WTC11 (cell line): ENCODE data around the gene C11orf54. TPM values are rescaled to one million over a fixed set of nuclear protein-coding genes. Genes with fewer than 3 reads are reported as not detected.
A peak's percentile ranks its signal among the peaks of the same experiment; 100 is the strongest.

Experiments
- ATAC-seq: fragments of 200-7000 bp; cut with Tn5 transposase; 2 replicates; pipeline ENCODE4 v1.10.0; 2021; ENCODE audit warnings: mild to moderate bottlenecking, moderate library complexity
- CTCF ChIA-PET: fragments of 300-600 bp; sonication (Branson Sonifier 250); formaldehyde crosslinking; loops from one replicate; lab custom pipeline; 2021; ENCODE audit warnings: antibody characterized with exemption; lab: Charles Lee
- POLR2A ChIA-PET: fragments of 350-600 bp; sonication (Branson Sonifier 250); formaldehyde crosslinking; loops from one replicate; lab custom pipeline; 2021; ENCODE audit warnings: antibody characterized with exemption; lab: Charles Lee
- DNase-seq: peaks from one replicate; pipeline ENCODE4 v3.0.0; 2021; ENCODE audit warnings: low spot score
- H3K27ac Mint-ChIP-seq: 2 replicates; pipeline ENCODE4 v1.8.0; 2021; ENCODE audit warnings: mixed read lengths
- H3K27me3 Mint-ChIP-seq: 2 replicates; pipeline ENCODE4 v1.8.0; 2021; ENCODE audit warnings: low read depth, mild to moderate bottlenecking, moderate library complexity, mixed read lengths
- H3K36me3 Mint-ChIP-seq: 2 replicates; pipeline ENCODE4 v1.8.0; 2021; ENCODE audit warnings: mixed read lengths
- H3K4me1 Mint-ChIP-seq: 2 replicates; pipeline ENCODE4 v1.8.0; 2022; ENCODE audit warnings: mixed read lengths
- H3K4me3 Mint-ChIP-seq: 2 replicates; pipeline ENCODE4 v1.8.0; 2021; ENCODE audit warnings: mild to moderate bottlenecking, moderate library complexity, mixed read lengths
- H3K9me3 Mint-ChIP-seq: 2 replicates; pipeline ENCODE4 v1.8.0; 2021; ENCODE audit warnings: mixed read lengths
- AR ChIP-seq: fragments of 250-450 bp; sonication (Bioruptor Pico); IDR thresholded peaks from 2 replicates; pipeline ENCODE4 v1.9.0; 2021; ENCODE audit warnings: mild to moderate bottlenecking
- ELF4 ChIP-seq: sonication (generic); formaldehyde crosslinking; IDR thresholded peaks from 2 replicates; pipeline ENCODE4 v1.8.1; 2022; ENCODE audit warnings: low read depth, mild to moderate bottlenecking, moderate library complexity, missing genetic modification reagents
- FOXP1 ChIP-seq: sonication (generic); formaldehyde crosslinking; IDR thresholded peaks from 2 replicates; pipeline ENCODE4 v1.8.0; 2022; ENCODE audit warnings: missing genetic modification reagents, mild to moderate bottlenecking, moderate library complexity, borderline replicate concordance
- GRHL2 ChIP-seq: fragments of 250-450 bp; sonication (Bioruptor Pico); IDR thresholded peaks from 2 replicates; pipeline ENCODE4 v1.8.0; 2022; ENCODE audit warnings: mild to moderate bottlenecking, moderate library complexity; ENCODE audit not compliant: insufficient replicate concordance, severe bottlenecking
- HMGA2 ChIP-seq: fragments of 250-450 bp; sonication (Bioruptor Pico); IDR thresholded peaks from 2 replicates; pipeline ENCODE4 v1.4.0; 2021; ENCODE audit warnings: mild to moderate bottlenecking, moderate library complexity
- MLX ChIP-seq: sonication (generic); formaldehyde crosslinking; IDR thresholded peaks from 2 replicates; pipeline ENCODE4 v1.8.1; 2023; ENCODE audit warnings: mild to moderate bottlenecking, missing genetic modification reagents, moderate library complexity
- NFATC4 ChIP-seq: fragments of 250-450 bp; sonication (Bioruptor Pico); IDR thresholded peaks from 2 replicates; pipeline ENCODE4 v1.9.0; 2021; ENCODE audit warnings: mild to moderate bottlenecking
- NR2C2 ChIP-seq: sonication (generic); formaldehyde crosslinking; IDR thresholded peaks from 2 replicates; pipeline ENCODE4 v1.8.0; 2022; ENCODE audit warnings: mild to moderate bottlenecking, missing genetic modification reagents
- PREB ChIP-seq: sonication (generic); formaldehyde crosslinking; IDR thresholded peaks from 2 replicates; pipeline ENCODE4 v1.8.1; 2022; ENCODE audit warnings: mild to moderate bottlenecking, missing genetic modification reagents, moderate library complexity, borderline replicate concordance
- PRRX2 ChIP-seq: fragments of 250-450 bp; sonication (Bioruptor Pico); IDR thresholded peaks from 2 replicates; pipeline ENCODE4 v1.8.0; 2021; ENCODE audit warnings: mild to moderate bottlenecking
- RORB ChIP-seq: fragments of 250-450 bp; sonication (Bioruptor Pico); IDR thresholded peaks from 2 replicates; pipeline ENCODE4 v1.9.0; 2021; ENCODE audit warnings: mild to moderate bottlenecking
- ZNF219 ChIP-seq: sonication (generic); formaldehyde crosslinking; IDR thresholded peaks from 2 replicates; pipeline ENCODE4 v1.8.0; 2023; ENCODE audit warnings: missing genetic modification reagents, mild to moderate bottlenecking, borderline replicate concordance
- ZNF317 ChIP-seq: sonication (generic); formaldehyde crosslinking; IDR thresholded peaks from 2 replicates; pipeline ENCODE4 v1.8.1; 2023; ENCODE audit warnings: low read depth, mild to moderate bottlenecking, moderate library complexity, missing genetic modification reagents, borderline replicate concordance
- ZNF416 ChIP-seq: fragments of 250-450 bp; sonication (Bioruptor Pico); IDR thresholded peaks from 2 replicates; pipeline ENCODE4 v1.9.0; 2021; ENCODE audit warnings: mild to moderate bottlenecking, inconsistent platforms
- ZNF532 ChIP-seq: fragments of 250-450 bp; sonication (Bioruptor Pico); IDR thresholded peaks from 2 replicates; pipeline ENCODE4 v1.9.0; 2021; ENCODE audit warnings: mild to moderate bottlenecking, borderline replicate concordance
- ZNF671 ChIP-seq: fragments of 250-450 bp; sonication (Bioruptor Pico); IDR thresholded peaks from 2 replicates; pipeline ENCODE4 v1.8.0; 2021; ENCODE audit warnings: mild to moderate bottlenecking
- total RNA-seq: library from RNA; stranded (reverse); gene quantifications from 3 replicates; pipeline ENCODE4 v1.2.3, GENCODE V29; 2021
- TF ChIP-seq, protein P1 (sequence below): sonication (generic); formaldehyde crosslinking; IDR thresholded peaks from 2 replicates; pipeline ENCODE4 v1.8.0; 2022; ENCODE audit warnings: missing genetic modification reagents
- TF ChIP-seq, protein P2 (sequence below): sonication (generic); formaldehyde crosslinking; IDR thresholded peaks from 2 replicates; pipeline ENCODE4 v1.8.1; 2022; ENCODE audit warnings: missing genetic modification reagents, borderline replicate concordance
- TF ChIP-seq, protein P3 (sequence below): sonication (generic); formaldehyde crosslinking; IDR thresholded peaks from 2 replicates; pipeline ENCODE4 v1.8.0; 2022; ENCODE audit warnings: mild to moderate bottlenecking, missing genetic modification reagents
- TF ChIP-seq, protein P4 (sequence below): sonication (generic); formaldehyde crosslinking; IDR thresholded peaks from 2 replicates; pipeline ENCODE4 v1.8.1; 2022; ENCODE audit warnings: mild to moderate bottlenecking, moderate library complexity, missing genetic modification reagents

The C11orf54 gene
- total RNA-seq, 1 experiment from 2014 or later, result 25.4 TPM

DNA sequence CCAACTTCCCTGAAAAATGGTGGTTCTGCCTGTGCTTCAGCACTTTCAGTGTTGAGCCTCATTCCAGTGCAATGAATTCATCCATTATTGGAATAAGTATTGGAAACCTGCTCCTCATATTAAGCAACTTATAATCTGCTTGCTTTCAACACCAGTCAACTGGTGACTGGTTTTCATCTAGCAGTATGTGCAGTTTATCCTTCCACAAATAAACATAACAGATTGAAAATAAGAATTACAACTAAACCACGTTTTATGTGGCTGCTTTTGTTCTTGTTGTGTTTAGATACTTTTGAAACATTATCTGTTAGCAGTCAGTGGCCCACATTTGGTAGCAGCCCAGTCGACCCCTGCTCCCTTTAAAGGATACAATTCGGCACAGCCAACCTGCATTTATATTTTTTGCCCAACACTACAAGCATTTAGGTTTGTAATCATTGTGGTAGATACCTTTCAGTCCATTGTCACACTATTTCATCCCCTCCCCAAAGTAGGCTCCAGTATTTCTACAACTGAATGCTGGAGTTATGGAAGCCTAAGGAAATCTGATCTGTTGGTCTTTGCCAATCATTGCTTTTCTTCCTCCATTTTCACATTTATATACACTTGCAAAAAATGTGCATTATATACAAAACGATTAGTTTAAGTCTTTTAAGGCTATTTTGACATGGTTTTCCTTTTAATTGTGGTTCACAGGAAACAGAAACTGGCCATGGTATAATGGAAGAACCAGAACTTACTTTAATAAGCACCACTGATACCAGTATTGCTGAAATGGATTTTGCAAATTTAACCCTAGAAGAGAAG is 13.3 kb upstream of the C11orf54 start:
- ChIA-PET CTCF (no interaction called here), POLR2A (interaction anchor here (0.7 to 2.4 kb wide), 3 partner anchors 12 to 56 kb away, joined by 3 to 15 read pairs (median 7); partner anchors contain the start of genes C11orf54, MED17 and TAF1D)
- no peak overlapping the region for H3K4me3 Mint-ChIP-seq
- H3K4me1 Mint-ChIP-seq, result no peaks in the 10 kb centered on the region
- no peaks in the 10 kb centered on the region for H3K9me3 Mint-ChIP-seq
- H3K36me3 Mint-ChIP-seq, result peaks cover 76% of the 10 kb centered on the region
- DNase-seq, result no peak
- no peaks in the 10 kb centered on the region for H3K27me3 Mint-ChIP-seq
- ATAC-seq, result peak; percentile 8
- H3K27ac Mint-ChIP-seq, result peak overlapping the region; percentile 93
- TF ChIP-seq ZNF532 (CRISPR knock-in tag) (peak; percentile 91), NR2C2 (CRISPR knock-in tag) (no peak), MLX (no peak), PRRX2 (CRISPR knock-in tag) (peak; percentile 75; the same call in 1 of the 2 replicates), GRHL2 (no peak), ZNF219 (CRISPR knock-in tag) (no peak), FOXP1 (no peak), NFATC4 (CRISPR knock-in tag) (peak; percentile 90), ELF4 (CRISPR knock-in tag) (no peak), ZNF317 (CRISPR knock-in tag) (no peak), ZNF416 (CRISPR knock-in tag) (peak; percentile 64; the same call in 1 of the 2 replicates), RORB (CRISPR knock-in tag) (no peak), HMGA2 (no peak), PREB (CRISPR knock-in tag) (no peak), AR (CRISPR knock-in tag) (peak; percentile 92), ZNF671 (CRISPR knock-in tag) (peak; percentile 41)
- TF ChIP-seq, protein P1, sequence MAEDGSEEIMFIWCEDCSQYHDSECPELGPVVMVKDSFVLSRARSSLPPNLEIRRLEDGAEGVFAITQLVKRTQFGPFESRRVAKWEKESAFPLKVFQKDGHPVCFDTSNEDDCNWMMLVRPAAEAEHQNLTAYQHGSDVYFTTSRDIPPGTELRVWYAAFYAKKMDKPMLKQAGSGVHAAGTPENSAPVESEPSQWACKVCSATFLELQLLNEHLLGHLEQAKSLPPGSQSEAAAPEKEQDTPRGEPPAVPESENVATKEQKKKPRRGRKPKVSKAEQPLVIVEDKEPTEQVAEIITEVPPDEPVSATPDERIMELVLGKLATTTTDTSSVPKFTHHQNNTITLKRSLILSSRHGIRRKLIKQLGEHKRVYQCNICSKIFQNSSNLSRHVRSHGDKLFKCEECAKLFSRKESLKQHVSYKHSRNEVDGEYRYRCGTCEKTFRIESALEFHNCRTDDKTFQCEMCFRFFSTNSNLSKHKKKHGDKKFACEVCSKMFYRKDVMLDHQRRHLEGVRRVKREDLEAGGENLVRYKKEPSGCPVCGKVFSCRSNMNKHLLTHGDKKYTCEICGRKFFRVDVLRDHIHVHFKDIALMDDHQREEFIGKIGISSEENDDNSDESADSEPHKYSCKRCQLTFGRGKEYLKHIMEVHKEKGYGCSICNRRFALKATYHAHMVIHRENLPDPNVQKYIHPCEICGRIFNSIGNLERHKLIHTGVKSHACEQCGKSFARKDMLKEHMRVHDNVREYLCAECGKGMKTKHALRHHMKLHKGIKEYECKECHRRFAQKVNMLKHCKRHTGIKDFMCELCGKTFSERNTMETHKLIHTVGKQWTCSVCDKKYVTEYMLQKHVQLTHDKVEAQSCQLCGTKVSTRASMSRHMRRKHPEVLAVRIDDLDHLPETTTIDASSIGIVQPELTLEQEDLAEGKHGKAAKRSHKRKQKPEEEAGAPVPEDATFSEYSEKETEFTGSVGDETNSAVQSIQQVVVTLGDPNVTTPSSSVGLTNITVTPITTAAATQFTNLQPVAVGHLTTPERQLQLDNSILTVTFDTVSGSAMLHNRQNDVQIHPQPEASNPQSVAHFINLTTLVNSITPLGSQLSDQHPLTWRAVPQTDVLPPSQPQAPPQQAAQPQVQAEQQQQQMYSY (CRISPR knock-in tag), result no peak
- TF ChIP-seq, protein P2, sequence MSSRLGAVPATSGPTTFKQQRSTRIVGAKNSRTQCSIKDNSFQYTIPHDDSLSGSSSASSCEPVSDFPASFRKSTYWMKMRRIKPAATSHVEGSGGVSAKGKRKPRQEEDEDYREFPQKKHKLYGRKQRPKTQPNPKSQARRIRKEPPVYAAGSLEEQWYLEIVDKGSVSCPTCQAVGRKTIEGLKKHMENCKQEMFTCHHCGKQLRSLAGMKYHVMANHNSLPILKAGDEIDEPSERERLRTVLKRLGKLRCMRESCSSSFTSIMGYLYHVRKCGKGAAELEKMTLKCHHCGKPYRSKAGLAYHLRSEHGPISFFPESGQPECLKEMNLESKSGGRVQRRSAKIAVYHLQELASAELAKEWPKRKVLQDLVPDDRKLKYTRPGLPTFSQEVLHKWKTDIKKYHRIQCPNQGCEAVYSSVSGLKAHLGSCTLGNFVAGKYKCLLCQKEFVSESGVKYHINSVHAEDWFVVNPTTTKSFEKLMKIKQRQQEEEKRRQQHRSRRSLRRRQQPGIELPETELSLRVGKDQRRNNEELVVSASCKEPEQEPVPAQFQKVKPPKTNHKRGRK (CRISPR knock-in tag), result no peak
- TF ChIP-seq, protein P3, sequence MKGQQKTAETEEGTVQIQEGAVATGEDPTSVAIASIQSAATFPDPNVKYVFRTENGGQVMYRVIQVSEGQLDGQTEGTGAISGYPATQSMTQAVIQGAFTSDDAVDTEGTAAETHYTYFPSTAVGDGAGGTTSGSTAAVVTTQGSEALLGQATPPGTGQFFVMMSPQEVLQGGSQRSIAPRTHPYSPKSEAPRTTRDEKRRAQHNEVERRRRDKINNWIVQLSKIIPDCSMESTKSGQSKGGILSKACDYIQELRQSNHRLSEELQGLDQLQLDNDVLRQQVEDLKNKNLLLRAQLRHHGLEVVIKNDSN (CRISPR knock-in tag), result no peak
- TF ChIP-seq, protein P4, sequence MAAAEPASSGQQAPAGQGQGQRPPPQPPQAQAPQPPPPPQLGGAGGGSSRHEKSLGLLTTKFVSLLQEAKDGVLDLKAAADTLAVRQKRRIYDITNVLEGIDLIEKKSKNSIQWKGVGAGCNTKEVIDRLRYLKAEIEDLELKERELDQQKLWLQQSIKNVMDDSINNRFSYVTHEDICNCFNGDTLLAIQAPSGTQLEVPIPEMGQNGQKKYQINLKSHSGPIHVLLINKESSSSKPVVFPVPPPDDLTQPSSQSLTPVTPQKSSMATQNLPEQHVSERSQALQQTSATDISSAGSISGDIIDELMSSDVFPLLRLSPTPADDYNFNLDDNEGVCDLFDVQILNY (CRISPR knock-in tag), result no peak
